Prostate gland (tissue), 2 donors: Measurements from ENCODE around the gene RPL11.

Experiments
- POLR2A ChIP-seq: fragments of 450-650 bp; IDR thresholded peaks from one replicate; pipeline ENCODE4 v1.6.1; 2016; ENCODE audit warnings: antibody characterized with exemption, mild to moderate bottlenecking
- POLR2AphosphoS5 ChIP-seq: sonication (generic); formaldehyde crosslinking; IDR thresholded peaks from one replicate; pipeline ENCODE4 v1.6.1; 2017; ENCODE audit warnings: antibody characterized with exemption
- TF ChIP-seq, protein P1 (sequence below), 4 experiments: fragments of 200-600 bp in 2 of 4; fragments of 450-650 bp in 2 of 4; sonication (generic) in 2 of 4; IDR thresholded peaks; 1 replicate in 3 of 4; 2 replicates in 1 of 4; pipeline ENCODE4 v1.5.1; 2016 to 2019; ENCODE audit warnings: antibody characterized with exemption in 4 of 4, mild to moderate bottlenecking in 2 of 4, moderate library complexity in 2 of 4

DNA sequence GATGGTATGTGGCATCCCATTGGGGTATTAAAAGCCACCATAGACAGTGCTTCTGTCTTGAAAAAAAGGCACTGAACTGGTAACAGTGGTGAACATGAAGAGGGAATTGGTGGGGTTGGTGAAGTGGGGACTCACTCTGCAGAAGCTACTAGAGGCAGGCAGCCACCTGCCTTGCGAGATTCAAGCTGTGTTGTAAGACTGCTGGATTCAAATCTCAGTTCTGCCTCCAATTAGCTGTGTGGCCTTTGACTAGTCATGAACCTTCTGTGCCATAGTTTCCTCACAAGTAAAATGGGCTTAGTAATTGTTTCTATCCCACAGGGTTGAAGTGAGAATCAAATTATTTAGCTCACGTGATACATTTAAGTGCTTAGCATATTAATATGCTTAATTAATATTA lies 35.1 kb downstream of the RPL11 start:
- TF ChIP-seq, protein P1, sequence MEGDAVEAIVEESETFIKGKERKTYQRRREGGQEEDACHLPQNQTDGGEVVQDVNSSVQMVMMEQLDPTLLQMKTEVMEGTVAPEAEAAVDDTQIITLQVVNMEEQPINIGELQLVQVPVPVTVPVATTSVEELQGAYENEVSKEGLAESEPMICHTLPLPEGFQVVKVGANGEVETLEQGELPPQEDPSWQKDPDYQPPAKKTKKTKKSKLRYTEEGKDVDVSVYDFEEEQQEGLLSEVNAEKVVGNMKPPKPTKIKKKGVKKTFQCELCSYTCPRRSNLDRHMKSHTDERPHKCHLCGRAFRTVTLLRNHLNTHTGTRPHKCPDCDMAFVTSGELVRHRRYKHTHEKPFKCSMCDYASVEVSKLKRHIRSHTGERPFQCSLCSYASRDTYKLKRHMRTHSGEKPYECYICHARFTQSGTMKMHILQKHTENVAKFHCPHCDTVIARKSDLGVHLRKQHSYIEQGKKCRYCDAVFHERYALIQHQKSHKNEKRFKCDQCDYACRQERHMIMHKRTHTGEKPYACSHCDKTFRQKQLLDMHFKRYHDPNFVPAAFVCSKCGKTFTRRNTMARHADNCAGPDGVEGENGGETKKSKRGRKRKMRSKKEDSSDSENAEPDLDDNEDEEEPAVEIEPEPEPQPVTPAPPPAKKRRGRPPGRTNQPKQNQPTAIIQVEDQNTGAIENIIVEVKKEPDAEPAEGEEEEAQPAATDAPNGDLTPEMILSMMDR (IDR thresholded peaks at IDR 0.05) = no peak
- no peak for TF ChIP-seq POLR2A
- TF ChIP-seq POLR2AphosphoS5 = no peak
